ENCODE results near the gene INAVA.

INAVA gene

GRCh38 chr1:200874694-200875093, 20.0 kb upstream of the INAVA start:
- no peak for DNase-seq (ENCODE audit: extremely low read depth in 1 of 2, low read depth in 1 of 2)

- no peak for DNase-seq (ENCODE audit: extremely low read depth in 1 of 2, low read depth in 1 of 2)
Observed at GRCh38 chr1:200875416-200875815, 19.3 kb upstream of the INAVA start.

GRCh38 chr1:200877010-200877409, 17.7 kb upstream of the INAVA start:
- DNase-seq (ENCODE audit: extremely low read depth in 1 of 2, low read depth in 1 of 2): no peak

GRCh38 chr1:200877839-200878551, 16.7 kb upstream of the INAVA start:
- peak; percentile 33 to 68 for DNase-seq (ENCODE audit: extremely low read depth in 1 of 2, low read depth in 1 of 2)

- DNase-seq (ENCODE audit: extremely low read depth in 1 of 2, low read depth in 1 of 2): peak in 1 of 2 donors; percentile 42
Observed at GRCh38 chr1:200880212-200880611, 14.5 kb upstream of the INAVA start.

GRCh38 chr1:200883118-200883517, 11.6 kb upstream of the INAVA start:
- no peak for DNase-seq (ENCODE audit: extremely low read depth in 1 of 2, low read depth in 1 of 2)

GRCh38 chr1:200885623-200886402, 8.9 kb upstream of the INAVA start:
- DNase-seq (ENCODE audit: extremely low read depth in 1 of 2, low read depth in 1 of 2): no peak

- DNase-seq (ENCODE audit: extremely low read depth in 1 of 2, low read depth in 1 of 2): no peak
Observed at GRCh38 chr1:200886594-200886993, 8.1 kb upstream of the INAVA start.

GRCh38 chr1:200887036-200887435, 7.7 kb upstream of the INAVA start:
- no peak for DNase-seq (ENCODE audit: extremely low read depth in 1 of 2, low read depth in 1 of 2)

- DNase-seq (ENCODE audit: extremely low read depth in 1 of 2, low read depth in 1 of 2): no peak
Observed at GRCh38 chr1:200887772-200888348, 6.8 kb upstream of the INAVA start.

- peak; percentile 57 to 60 for DNase-seq (ENCODE audit: extremely low read depth in 1 of 2, low read depth in 1 of 2)
Observed at GRCh38 chr1:200888349-200888838, 6.3 kb upstream of the INAVA start.

GRCh38 chr1:200889571-200889970, 5.1 kb upstream of the INAVA start:
- DNase-seq (ENCODE audit: extremely low read depth in 1 of 2, low read depth in 1 of 2): no peak

- DNase-seq (ENCODE audit: extremely low read depth in 1 of 2, low read depth in 1 of 2): no peak
Observed at GRCh38 chr1:200890027-200890426, 4.7 kb upstream of the INAVA start.

GRCh38 chr1:200890818-200891773, 3.6 kb upstream of the INAVA start:
- DNase-seq (ENCODE audit: extremely low read depth in 1 of 2, low read depth in 1 of 2): no peak

- no peak for DNase-seq (ENCODE audit: extremely low read depth in 1 of 2, low read depth in 1 of 2)
Observed at GRCh38 chr1:200891774-200892157, 2.9 kb upstream of the INAVA start.

- DNase-seq (ENCODE audit: extremely low read depth in 1 of 2, low read depth in 1 of 2): no peak
Observed at GRCh38 chr1:200892546-200892945, 2.2 kb upstream of the INAVA start.

- DNase-seq (ENCODE audit: extremely low read depth in 1 of 2, low read depth in 1 of 2): no peak
Observed at GRCh38 chr1:200892958-200893357, 1.7 kb upstream of the INAVA start.

- no peak for DNase-seq (ENCODE audit: extremely low read depth in 1 of 2, low read depth in 1 of 2)
Observed at GRCh38 chr1:200893411-200893901, 1.2 kb upstream of the INAVA start.

GRCh38 chr1:200895443-200895789, 716 bp downstream of the INAVA start:
- no peak for DNase-seq (ENCODE audit: extremely low read depth in 1 of 2, low read depth in 1 of 2)

- no peak for DNase-seq (ENCODE audit: extremely low read depth in 1 of 2, low read depth in 1 of 2)
Observed at GRCh38 chr1:200895801-200896530, 1.3 kb downstream of the INAVA start.

All from stimulated activated CD8-positive, alpha-beta memory T cell treated with anti-CD3 and anti-CD28 coated beads, Interleukin-7, amount 100 ng/mL, for 48 hours (primary cell).